AG04449 (cell line): ENCODE data around the gene MGRN1.

Experiments used
- CTCF ChIA-PET: fragments of 350-600 bp; formaldehyde crosslinking; extraction: SDS; loops from one replicate; lab custom pipeline; 2021; ENCODE audit warnings: antibody characterized with exemption; lab: Yijun Ruan, JAX
- POLR2A ChIA-PET: fragments of 400-600, 350-600 bp; formaldehyde crosslinking; extraction: SDS; loops from one replicate; lab custom pipeline; 2020; ENCODE audit warnings: antibody characterized with exemption, inconsistent platforms; lab: Yijun Ruan, JAX
- DNase-seq: peaks from one replicate; pipeline ENCODE4 v3.0.0-alpha.2; 2010; ENCODE audit warnings: low read depth, low spot score
- H3K4me3 ChIP-seq: 2 replicates; pipeline ENCODE4 v1.5.1; 2011; ENCODE audit warnings: low read depth, mild to moderate bottlenecking, control low read depth, low read length
- CTCF ChIP-seq: IDR thresholded peaks from one replicate; pipeline ENCODE4 v1.5.1; 2011; ENCODE audit warnings: mild to moderate bottlenecking, moderate library complexity, low read length, control low read depth, inconsistent platforms; ENCODE audit not compliant: insufficient read depth; ENCODE audit errors: missing control alignments

MGRN1 gene

GRCh38 chr16:4586291-4586690 is 38.3 kb upstream of the MGRN1 start:
- ChIA-PET CTCF (interaction anchor here (0.7 to 5.0 kb wide), 30 partner anchors 10 to 160 kb away, joined by 3 to 69 read pairs (median 6); partner anchors contain the start of genes C16orf96 and CDIP1), POLR2A (no interaction called here)
- no peak overlapping the region for H3K4me3 ChIP-seq
- TF ChIP-seq CTCF, result no peak
- DNase-seq, result no peak

DNA sequence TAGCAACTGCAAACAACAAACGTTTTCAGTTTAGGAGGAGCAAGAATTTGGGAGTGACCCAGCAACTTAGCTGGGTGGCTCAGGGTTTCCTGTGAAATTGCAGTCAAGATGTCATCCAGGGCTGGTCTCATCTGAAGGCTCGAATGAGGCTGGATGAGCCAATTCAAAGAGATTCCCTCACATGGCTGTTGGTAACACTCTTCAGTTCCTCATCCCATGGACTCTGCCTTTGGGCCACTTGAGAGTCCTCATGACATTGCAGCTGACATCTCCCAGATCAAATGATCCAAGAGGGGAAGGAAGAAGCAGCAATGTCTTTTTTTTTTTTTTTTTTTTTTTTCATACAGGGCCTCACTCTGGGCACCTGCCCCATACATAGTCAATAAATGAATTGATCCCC is 36.2 kb upstream of the MGRN1 start:
- ChIA-PET CTCF (interaction anchor here (1.1 to 5.0 kb wide), 2 partner anchors 41 to 82 kb away, joined by 4 to 69 read pairs; no protein-coding TSS in a partner anchor), POLR2A (no interaction called here)
- H3K4me3 ChIP-seq, result no peak overlapping the region
- DNase-seq, result no peak
- no peak for TF ChIP-seq CTCF

- DNase-seq, result no peak
- ChIA-PET POLR2A (no interaction called here), CTCF (no interaction called here)
- no peak overlapping the region for H3K4me3 ChIP-seq
- TF ChIP-seq CTCF, result no peak
Observed at GRCh38 chr16:4588961-4589360, 35.7 kb upstream of the MGRN1 start.

- no peak overlapping the region for H3K4me3 ChIP-seq
- POLR2A ChIA-PET, result no interaction called here
- no peak for TF ChIP-seq CTCF
- CTCF ChIA-PET, result interaction anchor here (0.8 to 4.1 kb wide), 3 partner anchors 45 to 84 kb away, joined by 3 to 14 read pairs (median 3); no protein-coding TSS in a partner anchor
- DNase-seq, result no peak
Observed at GRCh38 chr16:4591191-4591590, 33.4 kb upstream of the MGRN1 start.

GRCh38 chr16:4591706-4592470 is 32.7 kb upstream of the MGRN1 start:
- POLR2A ChIA-PET, result no interaction called here
- H3K4me3 ChIP-seq, result no peak overlapping the region
- TF ChIP-seq CTCF, result no peak
- DNase-seq, result no peak
- CTCF ChIA-PET, result interaction anchor here (0.8 to 4.1 kb wide), 3 partner anchors 45 to 85 kb away, joined by 3 to 14 read pairs (median 3); no protein-coding TSS in a partner anchor

- POLR2A ChIA-PET, result no interaction called here
- no peak overlapping the region for H3K4me3 ChIP-seq
- CTCF ChIA-PET, result interaction anchor here (0.6 to 7.1 kb wide), 3 partner anchors 7 to 86 kb away, joined by 3 to 49 read pairs (median 14); no protein-coding TSS in a partner anchor
- DNase-seq, result no peak
- no peak for TF ChIP-seq CTCF
Observed at GRCh38 chr16:4593086-4593485, 31.5 kb upstream of the MGRN1 start.
